ENCODE results near the gene JAML. TPM values are rescaled to one million over a fixed set of nuclear protein-coding genes. Genes with fewer than 3 reads are reported as not detected.

The JAML gene
- total RNA-seq, 2 experiments from 2014 or later: 67.5 to 71.4 TPM

DNA sequence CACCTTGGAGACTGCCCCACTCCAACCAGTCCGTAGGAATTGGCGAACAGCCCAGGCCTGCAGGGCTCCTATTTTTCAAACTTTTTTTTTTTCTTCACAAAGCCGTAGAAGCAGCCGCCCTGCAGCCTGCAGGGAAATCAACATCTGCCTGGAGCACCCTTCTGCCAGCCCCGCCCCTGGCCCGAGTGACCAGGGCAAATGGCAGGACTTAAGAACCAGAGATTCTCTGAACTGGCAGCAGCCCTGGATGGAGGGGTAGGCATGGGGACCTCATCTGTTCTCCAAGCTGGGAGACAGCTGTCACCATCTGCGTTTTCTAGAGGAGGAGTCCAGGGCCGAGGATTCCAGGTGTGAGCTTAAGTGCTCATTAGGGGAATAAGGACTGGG is 53.9 kb downstream of the JAML start:
- H3K36me3 Mint-ChIP-seq (ENCODE audit: low read depth): no peaks in the 10 kb centered on the region
- no peaks in the 10 kb centered on the region for H3K9me3 Mint-ChIP-seq
- DNase-seq: no peak
- peaks cover 2% of the 10 kb centered on the region for H3K27me3 Mint-ChIP-seq (ENCODE audit: low read depth)
- CTCF ChIA-PET: interaction anchor here (0.6 to 5.4 kb wide), 35 partner anchors 8 to 464 kb away, joined by 3 to 105 read pairs (median 6); partner anchors contain the start of genes MPZL3 and SCN4B
- no peak overlapping the region for H3K27ac Mint-ChIP-seq
- intact Hi-C loops (cut with micrococcal nuclease): loop anchor here (1.0 to 10.0 kb wide), 3 partner anchors 26 to 349 kb away; partner anchors contain the start of gene FXYD2
- H3K4me1 Mint-ChIP-seq (ENCODE audit: low read depth): peaks cover 2% of the 10 kb centered on the region
- H3K4me3 Mint-ChIP-seq: no peak overlapping the region

DNA sequence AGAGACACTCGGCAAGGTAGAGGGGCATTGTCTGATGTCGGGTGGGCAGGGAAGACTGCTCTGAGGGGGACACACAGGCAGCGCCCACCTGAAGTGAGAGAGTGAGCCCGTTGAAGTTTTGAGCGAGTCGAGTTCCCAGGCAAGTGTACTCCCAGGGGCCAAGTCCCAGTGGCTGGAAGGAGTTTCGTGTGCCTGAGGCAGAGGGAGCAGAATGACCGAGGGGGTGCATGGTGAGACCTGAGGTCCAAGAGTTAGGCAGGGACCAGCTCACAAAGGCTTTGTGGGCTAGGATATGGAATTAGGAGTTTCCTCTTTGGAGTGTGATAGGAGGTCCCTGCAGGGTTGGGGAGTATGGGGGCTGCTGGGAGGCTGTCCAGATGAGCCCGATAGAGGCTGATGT is 54.6 kb downstream of the JAML start:
- Mint-ChIP-seq H3K4me1 (ENCODE audit: low read depth) (peaks cover 2% of the 10 kb centered on the region), H3K27ac (no peak overlapping the region), H3K9me3 (no peaks in the 10 kb centered on the region), H3K4me3 (no peak overlapping the region), H3K36me3 (ENCODE audit: low read depth) (no peaks in the 10 kb centered on the region), H3K27me3 (ENCODE audit: low read depth) (peaks cover 2% of the 10 kb centered on the region)
- DNase-seq: no peak
- CTCF ChIA-PET: interaction anchor here (0.5 to 5.4 kb wide), 14 partner anchors 11 to 353 kb away, joined by 3 to 105 read pairs (median 8); partner anchors contain the start of gene MPZL3
- intact Hi-C loops (cut with micrococcal nuclease): loop anchor here (5.0 to 10.0 kb wide), 2 partner anchors 225 to 348 kb away; partner anchors contain the start of gene FXYD2

DNA sequence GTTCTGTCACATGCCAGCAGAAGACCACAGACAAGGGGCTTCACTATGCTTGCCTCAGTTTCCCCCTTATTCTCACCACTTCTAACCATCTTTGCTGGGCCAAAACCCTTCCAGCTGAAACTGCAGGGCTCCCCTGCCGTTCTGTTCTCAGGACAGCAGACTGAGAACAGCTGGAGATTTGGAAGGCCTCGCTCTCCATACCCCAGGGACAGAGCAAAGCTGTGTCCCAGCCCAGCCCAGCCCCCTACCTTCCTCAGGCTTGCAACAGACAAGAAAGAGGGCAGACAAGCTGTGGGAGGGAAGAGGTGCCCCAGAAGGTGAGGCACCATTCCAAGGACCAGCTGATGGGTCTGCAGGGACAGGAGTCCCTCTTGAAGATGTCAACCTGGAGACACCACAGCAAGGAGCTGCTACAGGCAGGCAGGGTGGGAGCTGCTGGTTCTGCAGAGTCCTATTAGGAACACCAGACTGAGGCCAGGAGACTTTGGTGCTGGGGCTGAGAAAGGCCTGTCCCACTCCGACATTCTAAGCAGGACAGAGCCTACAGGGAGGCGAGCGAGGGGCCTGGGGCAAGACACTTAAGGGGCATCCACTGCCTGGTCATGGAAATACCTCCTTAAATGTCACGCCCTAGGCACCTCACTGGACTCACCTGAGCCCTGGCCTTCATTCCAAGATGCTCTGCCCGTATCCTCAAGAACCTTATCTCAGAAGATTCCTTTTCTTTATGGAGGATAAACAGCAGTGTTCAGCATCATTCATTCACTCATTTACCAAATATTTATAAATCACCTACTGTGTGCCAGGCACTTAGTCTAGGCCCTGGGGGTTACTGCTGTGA is 55.3 kb downstream of the JAML start:
- no peak overlapping the region for H3K4me3 Mint-ChIP-seq
- CTCF ChIA-PET: interaction anchor here (1.7 to 5.4 kb wide), 7 partner anchors 12 to 352 kb away, joined by 5 to 105 read pairs (median 16); no protein-coding TSS in a partner anchor
- H3K4me1 Mint-ChIP-seq (ENCODE audit: low read depth): peaks cover 2% of the 10 kb centered on the region
- DNase-seq: no peak
- no peak overlapping the region for H3K27ac Mint-ChIP-seq
- H3K27me3 Mint-ChIP-seq (ENCODE audit: low read depth): peaks cover 2% of the 10 kb centered on the region
- intact Hi-C loops (cut with micrococcal nuclease): loop anchor here (5.0 to 10.0 kb wide), 2 partner anchors 225 to 347 kb away; partner anchors contain the start of gene FXYD2
- H3K36me3 Mint-ChIP-seq (ENCODE audit: low read depth): no peaks in the 10 kb centered on the region
- H3K9me3 Mint-ChIP-seq: no peaks in the 10 kb centered on the region

DNA sequence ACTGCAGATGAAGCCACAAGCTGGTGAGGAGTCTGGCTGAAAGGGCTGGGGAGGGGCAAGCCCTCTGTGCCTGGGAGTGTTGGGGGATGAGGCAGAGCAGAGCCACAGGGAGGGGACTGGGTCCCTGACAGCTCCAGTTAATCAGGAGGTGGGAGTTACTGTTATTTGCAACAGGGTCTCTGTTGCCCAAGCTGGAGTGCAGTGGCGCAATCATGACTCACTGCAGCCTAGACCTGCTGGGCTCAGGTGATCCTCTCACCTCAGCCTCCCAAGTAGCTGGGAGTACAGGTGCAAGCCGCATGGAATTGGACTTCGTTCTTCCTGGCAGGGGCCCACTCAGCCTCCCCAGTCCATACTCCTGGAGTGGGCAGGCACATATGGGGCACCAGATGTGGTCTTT is 56.1 kb downstream of the JAML start:
- H3K4me3 Mint-ChIP-seq: no peak overlapping the region
- CTCF ChIA-PET: interaction anchor here (1.8 to 5.4 kb wide), 3 partner anchors 12 to 34 kb away, joined by 5 to 105 read pairs (median 74); no protein-coding TSS in a partner anchor
- H3K9me3 Mint-ChIP-seq: no peaks in the 10 kb centered on the region
- H3K36me3 Mint-ChIP-seq (ENCODE audit: low read depth): no peaks in the 10 kb centered on the region
- peaks cover 2% of the 10 kb centered on the region for H3K27me3 Mint-ChIP-seq (ENCODE audit: low read depth)
- intact Hi-C loops (cut with micrococcal nuclease): no loop called here
- H3K27ac Mint-ChIP-seq: no peak overlapping the region
- no peak for DNase-seq
- H3K4me1 Mint-ChIP-seq (ENCODE audit: low read depth): peaks cover 2% of the 10 kb centered on the region

DNA sequence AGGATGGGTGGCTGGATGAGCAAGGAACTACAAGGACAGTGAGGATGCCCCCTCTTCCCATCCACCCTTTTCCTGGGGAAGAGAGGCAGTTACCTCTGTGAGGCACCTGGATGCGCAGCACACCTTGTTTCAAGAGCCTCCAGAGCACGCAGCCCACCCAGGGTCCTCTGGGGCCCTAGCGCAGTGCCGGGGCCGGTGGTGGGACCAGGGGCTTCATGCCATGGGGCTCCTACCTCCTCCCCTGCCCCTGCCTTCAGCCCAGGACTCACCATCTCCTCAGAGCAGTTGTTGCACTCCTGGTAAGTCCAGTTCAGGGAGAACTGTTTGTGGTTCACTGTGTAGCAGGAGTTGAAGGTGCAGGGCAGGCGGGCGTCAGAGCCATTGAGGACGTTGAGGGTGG is 56.5 kb downstream of the JAML start:
- intact Hi-C loops (cut with micrococcal nuclease): no loop called here
- Mint-ChIP-seq H3K27ac (no peak overlapping the region), H3K4me3 (no peak overlapping the region), H3K9me3 (no peaks in the 10 kb centered on the region), H3K27me3 (ENCODE audit: low read depth) (peaks cover 2% of the 10 kb centered on the region), H3K4me1 (ENCODE audit: low read depth) (peaks cover 2% of the 10 kb centered on the region), H3K36me3 (ENCODE audit: low read depth) (no peaks in the 10 kb centered on the region)
- DNase-seq: no peak
- CTCF ChIA-PET: interaction anchor here (1.1 to 5.4 kb wide), 3 partner anchors 11 to 24 kb away, joined by 3 to 105 read pairs (median 74); no protein-coding TSS in a partner anchor

DNA sequence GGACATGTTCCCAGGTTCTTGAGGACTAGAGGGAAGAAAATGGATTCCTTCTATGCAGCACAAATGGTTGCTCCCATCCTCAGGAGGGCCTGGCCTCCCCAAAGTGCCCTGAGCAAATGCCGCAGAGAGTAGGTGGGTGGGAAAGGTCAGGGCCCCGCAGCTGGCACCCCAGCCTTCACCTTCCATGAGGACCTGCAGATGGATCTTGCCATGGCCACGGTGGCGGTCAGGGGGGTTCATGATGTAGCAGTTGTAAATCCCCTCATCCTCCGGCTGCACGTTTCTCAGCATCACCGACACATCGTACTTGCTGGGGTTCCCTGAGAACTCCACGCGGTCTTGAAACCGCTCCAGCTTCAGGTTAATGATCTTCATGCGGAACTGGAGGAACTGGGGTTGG is 56.9 kb downstream of the JAML start:
- intact Hi-C loops (cut with micrococcal nuclease): no loop called here
- no peaks in the 10 kb centered on the region for H3K9me3 Mint-ChIP-seq
- DNase-seq: no peak
- H3K4me1 Mint-ChIP-seq (ENCODE audit: low read depth): peaks cover 2% of the 10 kb centered on the region
- H3K36me3 Mint-ChIP-seq (ENCODE audit: low read depth): no peaks in the 10 kb centered on the region
- H3K27ac Mint-ChIP-seq: no peak overlapping the region
- H3K4me3 Mint-ChIP-seq: no peak overlapping the region
- H3K27me3 Mint-ChIP-seq (ENCODE audit: low read depth): peaks cover 2% of the 10 kb centered on the region
- CTCF ChIA-PET: interaction anchor here (0.6 to 5.4 kb wide), 5 partner anchors 11 to 96 kb away, joined by 3 to 74 read pairs (median 3); partner anchors contain the start of genes JAML and MPZL2

DNA sequence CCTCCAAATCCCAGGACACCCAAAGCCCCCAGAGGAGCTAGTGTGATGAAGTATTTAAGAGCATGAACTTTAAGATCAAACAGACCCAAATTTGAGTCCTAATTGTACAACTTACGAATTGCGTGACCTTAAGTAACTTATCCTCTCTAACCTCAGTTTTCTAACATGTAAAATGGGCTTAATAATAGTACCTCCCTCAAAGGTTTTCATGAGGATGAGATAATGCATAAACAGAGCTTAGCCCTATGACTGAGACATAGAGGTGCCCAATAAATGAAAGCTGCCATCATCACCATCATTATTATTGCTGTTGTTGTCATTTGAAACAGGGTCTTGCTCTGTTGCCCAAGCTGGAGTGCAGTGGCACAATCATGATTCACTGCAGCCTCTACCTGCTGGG is 57.6 kb downstream of the JAML start:
- DNase-seq: no peak
- Mint-ChIP-seq H3K27me3 (ENCODE audit: low read depth) (peaks cover 2% of the 10 kb centered on the region), H3K9me3 (no peaks in the 10 kb centered on the region), H3K4me1 (ENCODE audit: low read depth) (peaks cover 2% of the 10 kb centered on the region), H3K36me3 (ENCODE audit: low read depth) (no peaks in the 10 kb centered on the region), H3K27ac (no peak overlapping the region), H3K4me3 (no peak overlapping the region)
- intact Hi-C loops (cut with micrococcal nuclease): no loop called here
- CTCF ChIA-PET: interaction anchor here (0.6 to 5.4 kb wide), 7 partner anchors 11 to 422 kb away, joined by 3 to 74 read pairs (median 3); partner anchors contain the start of genes JAML and MPZL2

DNA sequence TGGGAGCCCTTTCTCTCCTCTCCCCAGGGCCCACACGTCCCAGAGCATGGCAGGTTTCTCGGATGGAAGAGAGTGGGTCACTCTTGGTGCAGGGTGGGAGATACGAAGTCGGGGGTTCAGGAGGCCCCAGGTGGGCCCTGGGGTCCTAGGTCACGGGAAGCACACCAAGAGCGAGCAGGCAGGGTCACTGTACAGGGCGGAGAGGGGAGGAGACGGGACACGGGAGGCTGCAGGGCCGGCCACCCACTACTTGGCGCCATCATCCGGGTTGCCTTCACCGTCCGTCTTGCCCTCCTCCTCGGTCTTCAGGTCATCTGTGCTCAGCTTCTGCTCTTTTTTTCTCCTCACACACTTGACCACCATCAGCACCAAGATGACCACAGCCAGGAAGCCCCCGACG is 58.2 kb downstream of the JAML start:
- CTCF ChIA-PET: interaction anchor here (1.0 to 1.2 kb wide), 2 partner anchors 10 to 58 kb away, joined by 3 read pairs; partner anchors contain the start of gene JAML

GRCh38 chr11:118164885-118165284 is 59.9 kb downstream of the JAML start:
- H3K27ac Mint-ChIP-seq: no peak overlapping the region
- no peaks in the 10 kb centered on the region for H3K36me3 Mint-ChIP-seq (ENCODE audit: low read depth)
- no peaks in the 10 kb centered on the region for H3K4me1 Mint-ChIP-seq (ENCODE audit: low read depth)
- no peaks in the 10 kb centered on the region for H3K9me3 Mint-ChIP-seq
- CTCF ChIA-PET: interaction anchor here (0.9 kb wide), 1 partner anchor 17 kb away, joined by 3 read pairs; no protein-coding TSS in a partner anchor
- intact Hi-C loops (cut with micrococcal nuclease): no loop called here
- peaks cover 2% of the 10 kb centered on the region for H3K27me3 Mint-ChIP-seq (ENCODE audit: low read depth)
- DNase-seq: no peak
- no peak overlapping the region for H3K4me3 Mint-ChIP-seq

More for the DNA sequence above, 58.2 kb downstream of the JAML start:
- peaks cover under 1% of the 10 kb centered on the region for H3K4me1 Mint-ChIP-seq (ENCODE audit: low read depth)
- no peaks in the 10 kb centered on the region for H3K36me3 Mint-ChIP-seq (ENCODE audit: low read depth)
- peaks cover 2% of the 10 kb centered on the region for H3K27me3 Mint-ChIP-seq (ENCODE audit: low read depth)
- intact Hi-C loops (cut with micrococcal nuclease): no loop called here
- H3K9me3 Mint-ChIP-seq: no peaks in the 10 kb centered on the region
- DNase-seq: no peak
- H3K4me3 Mint-ChIP-seq: no peak overlapping the region
- no peak overlapping the region for H3K27ac Mint-ChIP-seq

GRCh38 chr11:118163494-118163893 is 61.3 kb downstream of the JAML start:
- DNase-seq: no peak
- CTCF ChIA-PET: interaction anchor here (2.4 kb wide), 1 partner anchor 8 kb away, joined by 12 read pairs; no protein-coding TSS in a partner anchor

DNA sequence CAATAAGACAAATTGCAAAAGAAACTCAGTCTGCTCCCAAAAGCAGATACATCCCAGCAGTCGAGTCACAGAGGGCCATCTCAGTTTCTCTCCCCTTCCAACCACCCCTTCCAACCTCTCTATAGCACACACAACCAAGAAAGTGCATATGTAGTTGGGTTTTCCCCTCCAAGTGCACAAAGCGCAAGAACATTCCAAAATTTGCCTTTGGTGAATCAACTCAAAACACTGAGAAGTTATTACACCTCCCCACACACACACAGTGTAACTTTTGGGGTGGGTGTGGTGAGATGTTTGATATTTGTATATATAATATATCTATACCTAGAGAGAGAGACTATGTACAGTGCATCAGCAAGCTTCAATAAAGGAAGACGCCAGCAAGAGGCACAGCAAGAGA is 62.0 kb downstream of the JAML start:
- intact Hi-C loops (cut with micrococcal nuclease): no loop called here
- Mint-ChIP-seq H3K4me1 (ENCODE audit: low read depth) (no peaks in the 10 kb centered on the region), H3K27me3 (ENCODE audit: low read depth) (peaks cover 8% of the 10 kb centered on the region), H3K4me3 (no peak overlapping the region), H3K36me3 (ENCODE audit: low read depth) (no peaks in the 10 kb centered on the region), H3K27ac (no peak overlapping the region), H3K9me3 (no peaks in the 10 kb centered on the region)
- CTCF ChIA-PET: interaction anchor here (2.4 kb wide), 1 partner anchor 9 kb away, joined by 12 read pairs; no protein-coding TSS in a partner anchor
- DNase-seq: no peak

More at GRCh38 chr11:118163494-118163893, 61.3 kb downstream of the JAML start:
- intact Hi-C loops (cut with micrococcal nuclease): no loop called here
- peaks cover 5% of the 10 kb centered on the region for H3K27me3 Mint-ChIP-seq (ENCODE audit: low read depth)
- H3K27ac Mint-ChIP-seq: no peak overlapping the region
- no peaks in the 10 kb centered on the region for H3K36me3 Mint-ChIP-seq (ENCODE audit: low read depth)
- H3K9me3 Mint-ChIP-seq: no peaks in the 10 kb centered on the region
- no peaks in the 10 kb centered on the region for H3K4me1 Mint-ChIP-seq (ENCODE audit: low read depth)
- no peak overlapping the region for H3K4me3 Mint-ChIP-seq

GRCh38 chr11:118161786-118162185 is 63.0 kb downstream of the JAML start:
- Mint-ChIP-seq H3K4me3 (no peak overlapping the region), H3K27me3 (ENCODE audit: low read depth) (peaks cover 18% of the 10 kb centered on the region), H3K27ac (no peak overlapping the region), H3K36me3 (ENCODE audit: low read depth) (no peaks in the 10 kb centered on the region), H3K9me3 (no peaks in the 10 kb centered on the region), H3K4me1 (ENCODE audit: low read depth) (peaks cover under 1% of the 10 kb centered on the region)
- CTCF ChIA-PET: interaction anchor here (2.4 kb wide), 1 partner anchor 10 kb away, joined by 12 read pairs; no protein-coding TSS in a partner anchor
- intact Hi-C loops (cut with micrococcal nuclease): no loop called here
- no peak for DNase-seq

Data from activated naive CD4-positive, alpha-beta T cell treated with anti-CD3 and anti-CD28 coated beads for 36 hours (primary cell).